ENCODE results near the gene MOB1B. TPM values are rescaled to one million over a fixed set of nuclear protein-coding genes. Genes with fewer than 3 reads are reported as not detected.

MOB1B gene
- total and polyA plus RNA-seq, 11 donors = 4.8 to 22.9 (median 16.6) TPM

GRCh38 chr4:70859066-70859465 is 43.1 kb upstream of the MOB1B start:
- 86 to 98% (median 93%) methylated on average over 1 of the region's 1 CpG for WGBS, 4 donors
- intact Hi-C loops (cut with DNase I) = no loop called here
- ATAC-seq (no peak), DNase-seq (no peak)
- Histone ChIP-seq H3K27ac (no peak overlapping the region), H3K4me1 (peaks cover 0 to 5% (median 0%) of the 10 kb centered on the region in 12 donors), H3K9me3 (no peaks in the 10 kb centered on the region), H3K4me3 (no peak overlapping the region), H3K27me3 (no peaks in the 10 kb centered on the region), H3K36me3 (no peaks in the 10 kb centered on the region)
- TF ChIP-seq POLR2A (IDR thresholded peaks at IDR 0.05) = no peak
- no peak for TF ChIP-seq CTCF (IDR thresholded peaks at IDR 0.05)

DNA sequence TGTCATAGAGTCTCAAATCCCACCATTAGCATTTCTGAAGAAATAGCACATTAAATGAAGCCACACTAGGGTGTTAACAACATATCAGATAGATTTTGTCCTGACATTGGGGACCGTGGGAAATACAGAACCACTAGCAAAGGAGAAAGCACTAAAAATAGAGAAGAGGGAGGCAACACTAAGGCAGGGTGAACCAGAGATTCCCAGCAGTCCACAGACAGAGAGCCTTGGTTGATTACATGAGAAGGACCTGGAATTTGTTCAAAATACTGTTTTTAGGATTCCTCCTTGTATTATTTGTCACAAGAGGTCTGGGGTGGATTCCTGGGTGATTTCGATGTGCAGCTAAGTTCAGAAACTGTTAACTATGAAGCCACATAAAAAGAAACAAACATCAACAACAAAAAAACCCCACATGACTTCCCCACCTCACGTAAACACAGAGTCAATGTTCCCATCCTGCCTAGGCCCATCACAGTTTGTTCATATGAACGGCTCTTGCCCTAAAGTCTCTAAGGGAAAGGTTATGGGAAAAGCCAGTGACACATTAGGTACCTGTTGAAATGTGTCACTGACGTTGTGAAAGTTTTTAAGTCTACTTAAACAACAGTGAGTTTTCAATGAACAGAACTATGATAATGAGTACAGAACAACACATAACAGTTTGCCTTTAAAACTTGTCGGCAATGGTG is 38.9 kb upstream of the MOB1B start:
- H3K4me1 ChIP-seq = peaks cover 0 to 5% (median 0%) of the 10 kb centered on the region in 12 donors
- TF ChIP-seq POLR2A (IDR thresholded peaks at IDR 0.05) (no peak), CTCF (IDR thresholded peaks at IDR 0.05) (no peak)
- DNase-seq = no peak
- peak in 3 of 4 donors; percentile 26 to 68 (median 50) for ATAC-seq
- no peaks in the 10 kb centered on the region for H3K9me3 ChIP-seq
- H3K36me3 ChIP-seq = no peaks in the 10 kb centered on the region
- WGBS, 4 donors = 58 to 63% (median 62%) methylated on average over 6 of the region's 6 CpGs
- no peaks in the 10 kb centered on the region for H3K27me3 ChIP-seq
- H3K27ac ChIP-seq = peak overlapping the region in 2 of 12 donors; percentile 9 to 30
- intact Hi-C loops (cut with DNase I) = no loop called here
- H3K4me3 ChIP-seq = no peak overlapping the region

DNA sequence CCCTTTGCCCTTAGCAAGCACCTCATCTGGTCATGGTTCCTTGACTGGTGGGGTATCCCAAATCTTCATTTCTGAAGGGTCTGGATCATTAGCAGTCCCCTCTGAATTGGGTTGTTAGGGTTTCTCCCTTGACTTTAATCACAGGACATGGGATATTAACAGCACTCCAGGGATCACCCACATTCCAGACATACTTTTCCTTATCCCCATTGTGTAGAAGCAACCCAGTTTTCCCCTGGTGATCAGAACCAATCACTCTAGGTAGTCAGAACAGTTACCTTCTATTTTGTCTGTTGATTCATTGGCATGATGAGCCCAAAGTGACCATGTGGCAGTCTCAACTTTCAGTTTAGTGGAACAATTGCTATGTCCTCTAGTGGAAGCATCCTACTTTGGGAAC is 33.4 kb upstream of the MOB1B start:
- DNase-seq (no peak), ATAC-seq (no peak)
- H3K4me1 ChIP-seq = no peaks in the 10 kb centered on the region
- H3K27me3 ChIP-seq = no peaks in the 10 kb centered on the region
- H3K36me3 ChIP-seq = no peaks in the 10 kb centered on the region
- no peak overlapping the region for H3K27ac ChIP-seq
- no peaks in the 10 kb centered on the region for H3K9me3 ChIP-seq
- no peak overlapping the region for H3K4me3 ChIP-seq
- TF ChIP-seq CTCF (IDR thresholded peaks at IDR 0.05) = no peak
- TF ChIP-seq POLR2A (IDR thresholded peaks at IDR 0.05) = no peak
- intact Hi-C loops (cut with DNase I) = no loop called here

DNA sequence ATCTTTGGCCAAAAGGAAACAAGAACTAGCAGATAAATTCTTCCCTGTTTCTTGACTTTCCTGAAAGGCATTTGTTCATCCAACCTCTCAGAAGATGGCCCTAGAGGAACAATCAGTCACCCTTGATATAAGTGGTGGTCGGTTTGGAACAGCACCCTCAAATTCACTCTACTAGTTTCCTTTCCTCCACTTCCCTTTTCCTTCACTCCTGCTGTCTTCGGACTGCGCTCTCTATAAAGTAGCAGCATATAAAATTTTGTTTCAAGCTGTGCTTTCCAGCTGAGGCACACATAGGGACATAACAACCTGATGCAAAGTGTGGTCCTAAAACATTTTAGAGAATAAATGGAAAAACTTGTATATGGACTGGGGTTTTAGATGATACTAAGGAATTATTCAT is 29.0 kb upstream of the MOB1B start:
- Histone ChIP-seq H3K36me3 (no peaks in the 10 kb centered on the region), H3K27me3 (no peaks in the 10 kb centered on the region), H3K9me3 (no peaks in the 10 kb centered on the region), H3K4me3 (no peak overlapping the region), H3K4me1 (no peaks in the 10 kb centered on the region), H3K27ac (no peak overlapping the region)
- 85 to 89% (median 86%) methylated on average over 3 of the region's 3 CpGs for WGBS, 4 donors
- intact Hi-C loops (cut with DNase I) = no loop called here
- DNase-seq (no peak), ATAC-seq (no peak)
- TF ChIP-seq POLR2A (IDR thresholded peaks at IDR 0.05) = no peak
- TF ChIP-seq CTCF (IDR thresholded peaks at IDR 0.05) = no peak
